Skin of body (tissue), 2 donors: Measurements from ENCODE around the gene MAPKBP1. TPM values are rescaled to one million over a fixed set of nuclear protein-coding genes. Genes with fewer than 3 reads are reported as not detected.

Experiments
- DNase-seq: peaks from one replicate; lab custom pipeline; 2025; lab: John Stamatoyannopoulos, UW
- total RNA-seq: library from RNA; depleted of rRNA; stranded (reverse); fragments of >200 nt; gene quantifications from one replicate; pipeline ENCODE4 v1.2.3, GENCODE V29; 2014

The MAPKBP1 gene
- total RNA-seq, 1 donor from 2014 or later = 22.6 TPM

DNA sequence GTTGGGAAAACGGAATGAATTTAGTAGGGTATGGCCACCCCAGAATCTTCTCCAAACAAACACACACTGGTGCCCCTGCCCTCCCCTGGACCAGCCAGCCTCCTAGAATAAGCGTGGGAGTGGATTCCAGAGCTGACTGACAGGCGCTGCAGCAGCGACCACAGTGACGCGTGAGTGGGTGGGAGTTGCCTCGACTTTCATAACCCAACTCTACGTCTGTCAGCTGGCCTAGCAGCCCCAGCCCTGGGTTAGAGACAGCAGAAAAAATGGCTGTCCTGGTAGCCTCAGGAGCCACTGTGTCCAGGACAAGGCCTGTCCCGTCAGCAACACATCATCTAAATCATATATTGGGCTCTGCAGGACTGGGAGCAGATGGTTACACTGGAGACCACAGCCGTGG is 74.3 kb downstream of the MAPKBP1 start:
- no peak for DNase-seq

DNA sequence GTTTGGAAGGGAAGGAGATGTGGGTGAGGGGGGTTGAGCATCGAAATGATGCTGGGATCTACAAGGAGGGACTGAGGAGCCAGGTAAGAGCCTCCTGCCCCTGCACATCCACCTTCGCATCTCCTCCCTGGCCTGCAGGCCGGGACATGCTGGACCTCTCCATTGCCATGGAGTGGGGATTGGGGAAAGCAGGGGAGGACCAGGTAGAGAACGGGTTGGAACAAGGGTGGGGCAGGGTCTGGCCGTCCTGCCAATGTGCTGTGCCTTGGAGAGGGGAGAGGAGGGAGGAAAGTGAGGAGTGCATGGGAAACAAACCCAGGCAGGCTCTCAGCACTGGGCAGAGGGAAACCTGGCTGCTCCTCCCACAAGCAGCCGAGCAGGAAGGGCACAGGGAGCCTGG is 74.9 kb downstream of the MAPKBP1 start:
- no peak for DNase-seq

DNA sequence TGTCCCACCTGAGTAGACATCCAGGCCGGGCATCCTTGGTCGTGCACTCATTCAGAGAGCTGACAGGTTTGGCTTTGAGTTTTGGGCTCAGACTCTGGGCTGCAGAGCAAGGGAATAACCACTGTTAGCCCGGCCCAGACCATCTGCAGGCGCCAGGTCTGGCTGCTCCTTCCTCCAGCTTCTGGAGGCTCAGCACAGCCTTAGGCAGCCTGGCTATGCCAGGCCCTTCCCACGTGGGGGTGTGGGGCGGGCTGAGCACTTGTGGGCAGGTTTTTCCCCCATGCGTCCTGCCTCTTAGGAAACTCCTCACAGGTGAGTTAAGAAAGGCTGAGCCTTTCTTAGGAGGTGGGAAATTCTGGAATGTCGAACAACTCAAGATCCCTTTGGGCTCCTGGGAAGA is 75.6 kb downstream of the MAPKBP1 start:
- DNase-seq = no peak

DNA sequence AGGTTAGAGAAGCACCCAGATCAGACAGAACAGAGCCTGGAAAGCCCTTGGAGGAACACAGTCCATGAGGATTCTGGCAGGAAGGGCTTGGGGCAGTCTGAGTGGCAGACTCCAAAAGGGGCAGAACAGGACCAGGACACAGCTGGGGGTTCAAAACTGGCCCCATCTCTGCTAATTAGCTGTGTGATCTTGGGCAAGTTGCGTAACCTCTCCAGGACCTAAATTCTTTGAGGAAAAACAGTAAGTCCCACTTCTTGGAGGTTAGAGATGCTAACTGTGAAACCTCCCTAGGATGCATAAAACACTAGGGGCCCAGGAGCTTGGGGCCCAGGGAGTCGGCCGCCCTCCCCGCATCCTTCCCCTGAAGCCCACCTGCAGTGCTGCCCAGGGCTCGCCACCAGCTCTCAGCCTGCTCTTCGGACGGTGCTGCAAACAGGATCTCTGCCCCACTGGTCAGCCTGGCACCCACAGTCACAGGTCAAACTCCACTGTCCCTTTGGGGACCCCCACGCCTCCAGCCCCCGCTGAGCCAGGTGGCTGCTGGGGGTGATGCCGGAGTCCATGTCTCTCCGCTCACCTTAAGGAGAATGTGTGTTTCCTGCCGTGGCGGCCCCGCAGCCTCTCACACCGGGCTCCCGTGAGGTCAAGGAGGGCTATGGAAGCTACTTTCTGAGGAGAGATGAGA is 76.3 kb downstream of the MAPKBP1 start:
- DNase-seq = no peak

- no peak for DNase-seq
Observed at GRCh38 chr15:41851167-41851523, 76.9 kb downstream of the MAPKBP1 start.

DNA sequence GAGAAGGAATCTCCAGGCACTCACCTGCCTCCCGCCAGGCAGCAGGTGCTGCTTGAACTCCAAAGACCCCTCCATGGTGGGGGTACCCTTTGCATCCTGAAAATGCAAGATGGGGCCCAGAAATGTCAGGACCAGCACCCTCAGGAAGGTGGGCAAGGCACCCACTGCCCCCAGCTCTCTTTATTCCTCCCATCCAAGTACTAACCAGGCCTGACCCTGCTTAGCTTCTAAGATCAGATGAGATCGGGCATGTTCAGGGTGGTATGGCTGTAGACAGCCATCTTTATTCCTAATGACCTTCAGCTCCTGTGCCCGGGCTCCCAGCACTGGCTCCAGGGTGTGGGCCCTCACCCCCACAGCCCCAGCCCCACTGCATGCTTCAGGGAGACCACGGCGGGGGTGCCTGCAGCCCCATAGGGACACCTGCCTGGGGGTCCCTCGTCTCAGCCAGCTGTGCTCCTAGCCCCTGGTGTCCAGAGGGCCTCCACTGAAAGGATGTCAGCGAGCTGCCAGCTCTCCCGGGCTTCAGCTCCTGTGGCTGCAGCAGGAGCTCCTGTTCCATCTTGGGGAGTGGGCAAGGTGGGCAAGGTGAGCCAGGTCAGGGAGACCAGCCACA is 77.6 kb downstream of the MAPKBP1 start:
- DNase-seq = no peak

- no peak for DNase-seq
Observed at GRCh38 chr15:41852736-41853590, 78.7 kb downstream of the MAPKBP1 start.

GRCh38 chr15:41853831-41854230 is 79.5 kb downstream of the MAPKBP1 start:
- DNase-seq = no peak

GRCh38 chr15:41854443-41854842 is 80.2 kb downstream of the MAPKBP1 start:
- DNase-seq = no peak

GRCh38 chr15:41855261-41855961 is 81.1 kb downstream of the MAPKBP1 start:
- no peak for DNase-seq

- DNase-seq = no peak
Observed at GRCh38 chr15:41856262-41856661, 82.0 kb downstream of the MAPKBP1 start.

- no peak for DNase-seq
Observed at GRCh38 chr15:41856716-41857115, 82.4 kb downstream of the MAPKBP1 start.

GRCh38 chr15:41857316-41857715 is 83.0 kb downstream of the MAPKBP1 start:
- no peak for DNase-seq

DNA sequence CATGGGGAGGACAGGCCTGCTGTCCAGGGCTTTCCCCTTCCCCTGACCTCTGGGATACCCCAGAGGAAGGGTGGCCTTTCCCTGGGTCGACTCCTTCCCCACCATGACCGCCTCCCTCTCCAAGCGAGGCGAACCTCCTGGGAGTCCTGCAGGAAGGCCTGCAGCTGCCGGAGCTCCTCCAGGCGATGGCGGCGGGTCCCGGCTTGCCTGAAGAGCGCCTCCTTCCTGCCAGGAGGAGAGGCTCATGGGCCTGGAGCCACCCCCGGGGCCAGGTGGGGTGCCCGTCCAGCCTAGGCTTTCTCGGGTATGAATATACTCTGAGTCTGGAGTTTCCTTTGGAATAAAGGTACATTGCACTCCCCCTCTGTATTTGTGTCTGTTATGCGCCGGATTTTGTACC is 84.5 kb downstream of the MAPKBP1 start:
- no peak for DNase-seq

GRCh38 chr15:41860049-41860828 is 86.0 kb downstream of the MAPKBP1 start:
- no peak for DNase-seq

GRCh38 chr15:41861736-41862356 is 87.6 kb downstream of the MAPKBP1 start:
- no peak for DNase-seq

- no peak for DNase-seq
Observed at GRCh38 chr15:41862515-41863116, 88.3 kb downstream of the MAPKBP1 start.

- no peak for DNase-seq
Observed at GRCh38 chr15:41865490-41866055, 91.3 kb downstream of the MAPKBP1 start.

DNA sequence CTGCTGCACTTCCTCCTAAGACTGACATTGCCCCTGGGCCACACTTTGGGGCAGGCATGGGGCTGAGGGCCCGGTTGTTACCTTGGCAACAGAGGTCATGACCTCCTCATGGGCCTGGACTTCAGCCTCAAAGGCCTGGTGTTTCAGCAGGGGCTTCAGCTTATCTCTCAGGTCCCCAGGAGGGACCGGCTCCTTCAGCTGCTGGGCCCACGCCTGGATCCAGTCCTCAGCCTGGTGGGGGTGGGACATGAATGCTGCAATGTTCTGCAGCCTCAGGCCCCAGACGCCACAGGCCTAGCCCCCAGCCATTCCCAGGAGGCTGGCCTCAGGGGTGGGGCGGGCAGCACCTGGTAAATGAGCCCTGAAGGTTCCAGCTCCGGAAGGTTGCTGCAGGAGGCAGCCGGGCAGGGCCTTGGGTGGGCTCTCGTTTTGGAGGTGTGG is 92.0 kb downstream of the MAPKBP1 start:
- DNase-seq = no peak
